Brain microvascular endothelial cell (primary cell): ENCODE data around the gene LAMA4.

Source experiments
- DNase-seq: peaks from one replicate; pipeline ENCODE4 v3.0.0-alpha.2; 2020
- H3K27ac ChIP-seq: fragments of 250-450 bp; sonication (Bioruptor Pico); 2 replicates; pipeline ENCODE4 v1.5.1; 2020; ENCODE audit warnings: mild to moderate bottlenecking, moderate library complexity
- H3K27me3 ChIP-seq: fragments of 250-450 bp; sonication (Bioruptor Pico); replicated peaks from 2 replicates; pipeline ENCODE4 v1.5.1; 2020; ENCODE audit warnings: mild to moderate bottlenecking
- H3K36me3 ChIP-seq: fragments of 250-450 bp; sonication (Bioruptor Pico); replicated peaks from 2 replicates; pipeline ENCODE4 v1.5.1; 2020; ENCODE audit warnings: mild to moderate bottlenecking
- H3K4me3 ChIP-seq: 2 replicates; pipeline ENCODE4 v1.5.1; 2011; ENCODE audit warnings: low read depth, mild to moderate bottlenecking, control low read depth, low read length, moderate library complexity
- CTCF ChIP-seq: IDR thresholded peaks from 2 replicates; pipeline ENCODE4 v1.5.1; 2011; ENCODE audit warnings: low read depth, mild to moderate bottlenecking, moderate library complexity, low read length, control low read depth, inconsistent platforms; ENCODE audit errors: missing control alignments
- in situ Hi-C: cut with HindIII; loops from 2 replicates; pipeline ENCODE4 v1.10.0; 2017; ENCODE audit warnings: low sequenced_read_pairs, low pct_ligation_motif_present

LAMA4 gene

GRCh38 chr6:112221981-112222852 lies 32.1 kb downstream of the LAMA4 start:
- H3K4me3 ChIP-seq, result no peak overlapping the region
- H3K27me3 ChIP-seq, result no peaks in the 10 kb centered on the region
- peak overlapping the region; percentile 74 for H3K27ac ChIP-seq
- H3K36me3 ChIP-seq, result no peaks in the 10 kb centered on the region
- no peak for TF ChIP-seq CTCF
- peak; percentile 54 for DNase-seq
- in situ Hi-C loops, result no loop called here

GRCh38 chr6:112221561-112221960 lies 32.8 kb downstream of the LAMA4 start:
- no peak for DNase-seq
- H3K4me3 ChIP-seq, result no peak overlapping the region
- in situ Hi-C loops, result no loop called here
- peak overlapping the region; percentile 74 for H3K27ac ChIP-seq
- no peaks in the 10 kb centered on the region for H3K27me3 ChIP-seq
- no peaks in the 10 kb centered on the region for H3K36me3 ChIP-seq
- no peak for TF ChIP-seq CTCF

GRCh38 chr6:112218563-112218962 lies 35.8 kb downstream of the LAMA4 start:
- in situ Hi-C loops, result no loop called here
- Histone ChIP-seq H3K27me3 (no peaks in the 10 kb centered on the region), H3K36me3 (peaks cover 3% of the 10 kb centered on the region), H3K27ac (peak overlapping the region; percentile 94), H3K4me3 (no peak overlapping the region)
- DNase-seq, result no peak
- no peak for TF ChIP-seq CTCF

GRCh38 chr6:112216662-112217551 lies 37.5 kb downstream of the LAMA4 start:
- TF ChIP-seq CTCF, result no peak
- H3K36me3 ChIP-seq, result peaks cover 6% of the 10 kb centered on the region
- DNase-seq, result peak; percentile 81
- in situ Hi-C loops, result no loop called here
- H3K27me3 ChIP-seq, result no peaks in the 10 kb centered on the region
- H3K27ac ChIP-seq, result peak overlapping the region; percentile 94
- no peak overlapping the region for H3K4me3 ChIP-seq

- in situ Hi-C loops, result no loop called here
- Histone ChIP-seq H3K27me3 (no peaks in the 10 kb centered on the region), H3K36me3 (peaks cover 11% of the 10 kb centered on the region), H3K4me3 (no peak overlapping the region), H3K27ac (peak overlapping the region; percentile 94)
- DNase-seq, result no peak
- TF ChIP-seq CTCF, result no peak
These were observed 38.7 kb downstream of the LAMA4 start for GRCh38 chr6:112215488-112216284.
